MM.1S (cell line): ENCODE results near the gene RNU1-3.
"Not testable (repeated sequence)": the region's sequence is repeated elsewhere in the genome, so short reads cannot be mapped to it uniquely, and the experiment has no call there.

Experiments
- DNase-seq: peaks from one replicate; pipeline ENCODE4 v3.0.0-alpha.2; 2015
- H2AFZ ChIP-seq: fragments of 300-600 bp; sonication (generic); 2 replicates; pipeline ENCODE4 v1.6.0; 2016; ENCODE audit warnings: antibody characterized with exemption, low read length
- H3F3A ChIP-seq: fragments of 300-600 bp; sonication (generic); 2 replicates; pipeline ENCODE4 v1.6.1; 2016; ENCODE audit warnings: mild to moderate bottlenecking, antibody characterized with exemption, low read length, moderate library complexity, mixed read lengths; ENCODE audit not compliant: insufficient read depth
- H3K27ac ChIP-seq: fragments of 300-600 bp; sonication (generic); 2 replicates; pipeline ENCODE4 v1.5.1; 2016; ENCODE audit warnings: mild to moderate bottlenecking, low read length
- H3K27me3 ChIP-seq: fragments of 300-600 bp; sonication (generic); replicated peaks from 2 replicates; pipeline ENCODE4 v1.6.0; 2016; ENCODE audit warnings: low read length; ENCODE audit not compliant: insufficient read depth
- H3K36me3 ChIP-seq: fragments of 300-600 bp; sonication (generic); replicated peaks from 2 replicates; pipeline ENCODE4 v1.6.1; 2016; ENCODE audit warnings: mild to moderate bottlenecking, low read length, mixed read lengths; ENCODE audit not compliant: insufficient read depth
- H3K4me1 ChIP-seq: fragments of 300-600 bp; sonication (generic); 2 replicates; pipeline ENCODE4 v1.6.1; 2016; ENCODE audit warnings: low read length, mixed read lengths
- H3K4me2 ChIP-seq: fragments of 300-600 bp; sonication (generic); 2 replicates; pipeline ENCODE4 v1.6.0; 2016; ENCODE audit warnings: low read depth, low read length
- H3K4me3 ChIP-seq: fragments of 300-600 bp; sonication (generic); 2 replicates; pipeline ENCODE4 v1.5.1; 2016; ENCODE audit warnings: low read length, mixed read lengths
- H3K79me2 ChIP-seq: fragments of 300-600 bp; sonication (generic); 2 replicates; pipeline ENCODE4 v1.6.1; 2016; ENCODE audit warnings: mixed run types, low read length, mixed read lengths
- H3K9ac ChIP-seq: fragments of 300-600 bp; sonication (generic); 2 replicates; pipeline ENCODE4 v1.6.1; 2016; ENCODE audit warnings: low read length, mixed read lengths
- H3K9me2 ChIP-seq: fragments of 300-600 bp; sonication (generic); replicated peaks from 2 replicates; pipeline ENCODE4 v1.6.1; 2016; ENCODE audit warnings: mild to moderate bottlenecking, low read length, mixed read lengths; ENCODE audit not compliant: insufficient read depth
- H3K9me3 ChIP-seq: fragments of 300-600 bp; sonication (generic); replicated peaks from 2 replicates; pipeline ENCODE4 v1.6.1; 2016; ENCODE audit warnings: mild to moderate bottlenecking, low read length, mixed read lengths; ENCODE audit not compliant: insufficient read depth
- H4K20me1 ChIP-seq: fragments of 300-600 bp; sonication (generic); 2 replicates; pipeline ENCODE4 v1.6.1; 2016; ENCODE audit warnings: mild to moderate bottlenecking, low read length, moderate library complexity, mixed read lengths; ENCODE audit not compliant: insufficient read depth

RNU1-3 gene

DNA sequence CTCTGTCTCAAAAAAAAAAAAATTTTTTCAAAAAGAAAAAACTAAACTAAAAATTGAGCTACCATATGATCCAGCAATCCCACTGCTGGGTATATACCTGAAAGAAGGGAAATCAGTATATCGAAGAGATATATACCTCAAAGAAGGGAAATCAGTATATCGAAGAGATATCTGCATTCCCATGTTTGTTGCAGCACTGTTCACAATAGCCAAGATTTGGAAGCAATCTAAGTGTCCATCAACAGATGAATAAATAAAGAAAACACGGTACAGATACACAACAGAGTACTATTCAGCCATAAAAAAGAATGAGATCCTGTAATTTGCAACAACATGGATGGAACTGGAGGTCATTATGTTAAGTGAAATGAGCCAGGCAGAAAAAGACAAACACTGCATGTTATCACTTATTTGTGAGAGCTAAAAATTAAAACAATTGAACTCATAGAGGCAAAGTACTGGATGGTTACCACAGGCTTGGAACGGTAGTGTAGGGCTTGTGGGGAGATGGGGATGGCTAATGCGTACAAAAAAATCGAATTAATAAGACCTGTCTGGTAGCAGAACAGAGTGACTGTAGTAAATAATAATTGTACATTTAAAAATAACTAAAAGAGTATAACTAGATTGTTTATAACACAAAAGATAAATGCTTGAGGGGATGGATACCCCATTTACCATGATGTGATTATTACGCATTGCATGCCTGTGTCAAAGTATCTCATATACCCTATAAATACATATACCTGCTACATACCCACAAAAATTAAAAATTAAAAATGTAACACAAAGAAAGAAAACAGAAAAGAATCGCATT, 25.4 kb downstream of the RNU1-3 start:
- not testable (repeated sequence) for H3K4me2 ChIP-seq, H3K4me3 ChIP-seq, H3F3A ChIP-seq, H4K20me1 ChIP-seq, H3K9ac ChIP-seq, H3K9me3 ChIP-seq, H3K27ac ChIP-seq, H3K9me2 ChIP-seq, H3K36me3 ChIP-seq, H2AFZ ChIP-seq, DNase-seq, H3K27me3 ChIP-seq
- Histone ChIP-seq H3K4me1 (peaks cover 15% of the 10 kb centered on the region), H3K79me2 (peaks cover 44% of the 10 kb centered on the region)

GRCh38 chr1:16639091-16640031, 27.4 kb downstream of the RNU1-3 start:
- H3K4me2 ChIP-seq, H3K27ac ChIP-seq, H3K9me3 ChIP-seq, DNase-seq, H2AFZ ChIP-seq, H3K36me3 ChIP-seq, H3K4me1 ChIP-seq, H4K20me1 ChIP-seq, H3K4me3 ChIP-seq, H3K9ac ChIP-seq, H3K27me3 ChIP-seq, H3F3A ChIP-seq, H3K9me2 ChIP-seq: not testable (repeated sequence)
- peaks cover 42% of the 10 kb centered on the region for H3K79me2 ChIP-seq

GRCh38 chr1:16637941-16638778, 28.6 kb downstream of the RNU1-3 start:
- H3K27me3 ChIP-seq, H3F3A ChIP-seq, H3K9me3 ChIP-seq, H3K36me3 ChIP-seq, H3K27ac ChIP-seq, DNase-seq, H3K9me2 ChIP-seq, H3K9ac ChIP-seq, H3K4me2 ChIP-seq, H3K4me3 ChIP-seq, H4K20me1 ChIP-seq, H2AFZ ChIP-seq, H3K4me1 ChIP-seq: not testable (repeated sequence)
- peaks cover 30% of the 10 kb centered on the region for H3K79me2 ChIP-seq

DNA sequence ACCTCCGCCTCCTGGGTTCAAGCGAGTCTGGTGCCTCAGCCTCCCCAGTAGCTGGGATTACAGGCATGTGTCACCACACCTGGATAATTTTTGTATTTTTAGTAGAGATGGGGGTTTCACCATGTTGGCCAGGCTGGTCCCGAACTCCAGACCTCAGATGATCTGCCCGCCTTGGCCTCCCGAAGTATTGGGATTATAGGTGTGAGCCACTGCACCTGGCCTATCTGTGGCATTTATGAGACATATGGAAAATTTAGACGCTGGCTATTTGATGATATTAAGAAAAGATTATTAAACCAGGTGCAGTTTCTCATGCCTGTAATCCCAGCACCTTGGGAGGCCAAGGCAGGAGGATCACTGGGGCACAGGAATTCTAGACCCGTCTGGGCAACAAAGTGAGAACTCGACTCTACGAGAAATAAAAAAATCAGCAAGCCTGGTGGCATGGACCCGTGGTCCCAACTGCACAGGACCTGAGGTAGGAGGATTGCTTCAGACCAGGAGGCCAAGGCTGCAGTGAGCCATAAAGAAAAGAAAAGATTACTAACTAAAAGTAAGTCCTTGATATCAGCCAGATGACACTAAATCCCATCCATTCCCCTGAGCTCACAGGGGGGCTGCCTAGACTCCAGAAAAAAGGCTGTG, 30.1 kb downstream of the RNU1-3 start:
- H3K79me2 ChIP-seq, result peaks cover 17% of the 10 kb centered on the region
- H3K9me2 ChIP-seq, H4K20me1 ChIP-seq, H3K4me3 ChIP-seq, H3K27ac ChIP-seq, H3K4me2 ChIP-seq, H3K9me3 ChIP-seq, H3K27me3 ChIP-seq, H3F3A ChIP-seq, H3K9ac ChIP-seq, H2AFZ ChIP-seq, DNase-seq, H3K36me3 ChIP-seq, H3K4me1 ChIP-seq: not testable (repeated sequence)

DNA sequence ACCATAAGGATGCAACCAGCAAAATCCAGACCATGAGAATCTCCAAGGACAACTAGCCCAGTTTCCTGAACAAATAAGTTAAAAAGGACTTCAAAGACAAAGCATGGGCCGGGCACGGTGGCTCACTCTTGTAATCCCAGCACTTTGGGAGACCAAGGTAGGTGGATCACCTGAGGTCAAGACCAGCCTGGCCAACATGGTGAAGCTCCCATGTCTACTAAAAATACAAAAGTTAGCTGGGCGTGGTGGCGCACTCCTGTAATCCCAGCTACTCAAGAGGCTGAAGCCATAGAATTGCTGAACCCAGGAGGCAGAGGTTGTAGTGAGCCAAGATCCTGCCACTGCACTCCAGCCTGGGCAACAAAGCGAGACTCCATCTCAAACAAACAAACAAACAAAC, 30.8 kb downstream of the RNU1-3 start:
- H3K9me3 ChIP-seq, DNase-seq, H4K20me1 ChIP-seq, H3K4me1 ChIP-seq, H3K4me2 ChIP-seq, H3K79me2 ChIP-seq, H2AFZ ChIP-seq, H3K27me3 ChIP-seq, H3K27ac ChIP-seq, H3K36me3 ChIP-seq, H3K4me3 ChIP-seq, H3K9me2 ChIP-seq, H3K9ac ChIP-seq, H3F3A ChIP-seq: not testable (repeated sequence)

DNA sequence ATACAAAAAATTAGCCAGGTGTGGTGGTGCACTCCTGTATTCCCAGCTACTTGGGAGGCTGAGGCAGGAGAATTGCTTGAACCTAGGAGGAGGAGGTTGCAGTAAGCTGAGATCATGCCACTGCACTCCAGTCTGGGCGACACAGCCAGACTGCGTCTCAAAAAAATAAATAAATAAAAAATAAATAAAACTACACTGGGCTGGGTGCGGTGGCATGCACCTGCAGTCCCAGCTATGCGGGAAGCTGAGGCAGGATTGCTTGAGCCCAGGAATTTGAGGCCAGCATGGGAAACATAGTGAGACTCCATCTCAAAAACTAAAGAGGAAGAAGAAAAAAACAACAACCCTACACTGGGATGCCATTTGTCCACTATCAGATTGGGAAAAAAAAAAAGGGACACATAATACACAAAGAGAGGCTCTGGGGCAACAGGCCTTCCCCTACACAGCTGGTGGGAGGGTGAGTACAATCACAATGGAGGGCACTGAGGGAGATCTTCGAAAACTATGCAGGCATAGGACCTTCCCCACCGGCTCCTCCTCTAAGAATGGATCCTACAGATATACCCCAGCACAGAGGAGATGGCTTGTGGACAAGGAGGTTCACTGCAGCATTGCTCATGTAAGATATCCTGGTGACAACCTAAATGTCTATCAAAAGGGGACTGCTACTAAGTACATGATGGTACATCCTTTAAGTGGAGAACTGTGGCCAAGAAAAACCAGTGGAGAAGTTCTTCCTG, 33.0 kb downstream of the RNU1-3 start:
- not testable (repeated sequence) for H3K27ac ChIP-seq, H3K4me1 ChIP-seq, H2AFZ ChIP-seq, DNase-seq, H3K79me2 ChIP-seq, H3F3A ChIP-seq, H3K36me3 ChIP-seq, H3K9ac ChIP-seq, H4K20me1 ChIP-seq, H3K4me3 ChIP-seq, H3K4me2 ChIP-seq, H3K27me3 ChIP-seq, H3K9me3 ChIP-seq, H3K9me2 ChIP-seq
